Adrenal gland (tissue), 12 donors: ENCODE results near the gene DPP10. TPM values are rescaled to one million over a fixed set of nuclear protein-coding genes. Genes with fewer than 3 reads are reported as not detected.
A peak's percentile ranks its signal among the peaks of the same experiment; 100 is the strongest.

Experiments
- DNase-seq, 7 donors: peaks; one replicate each; pipeline ENCODE4 v3.0.0-alpha.2; 2019 to 2020
- H3K27ac ChIP-seq, 5 donors: fragments of 200-600 bp; sonication (generic) in 4 of 5; 1 replicate in 3 of 5; 2 replicates in 2 of 5; pipeline versions ENCODE4 v1.5.1 to v1.8.0; 2016 to 2020; ENCODE audit warnings: mild to moderate bottlenecking in 1 of 5
- H3K27me3 ChIP-seq: fragments of 200-600 bp; 2 replicates; pipeline ENCODE4 v1.8.0; 2021
- H3K36me3 ChIP-seq, 2 donors: fragments of 200-600 bp; replicated peaks in 1 of 2; 1 replicate in 1 of 2; 2 replicates in 1 of 2; pipeline versions ENCODE4 v1.5.1 to v1.8.0; 2018 to 2022
- H3K4me1 ChIP-seq, 2 donors: fragments of 200-600 bp; replicated peaks in 1 of 2; 1 replicate in 1 of 2; 2 replicates in 1 of 2; pipeline versions ENCODE4 v1.5.1 to v1.8.0; 2018 to 2021
- H3K4me3 ChIP-seq, 4 donors: fragments of 200-600 bp; sonication (generic) in 3 of 4; one replicate each; pipeline ENCODE4 v1.5.1; 2016 to 2018
- H3K9me3 ChIP-seq, 3 donors: fragments of 200-600 bp; sonication (generic) in 1 of 3; replicated peaks in 1 of 3; 1 replicate in 2 of 3; 2 replicates in 1 of 3; pipeline versions ENCODE4 v1.5.1 to v1.8.0; 2016 to 2021
- CTCF ChIP-seq, 6 experiments: fragments of 450-650 bp in 4 of 6; fragments of 200-600 bp in 2 of 6; sonication (generic) in 1 of 6; IDR thresholded peaks; 1 replicate in 5 of 6; 2 replicates in 1 of 6; pipeline versions ENCODE4 v1.5.1 to v1.8.0; 2016 to 2021; ENCODE audit warnings: antibody characterized with exemption in 6 of 6, mild to moderate bottlenecking in 2 of 6, moderate library complexity in 1 of 6
- POLR2A ChIP-seq, 2 donors: fragments of 450-650 bp; IDR thresholded peaks; one replicate each; pipeline ENCODE4 v1.6.1; 2017; ENCODE audit warnings: antibody characterized with exemption in 2 of 2, mild to moderate bottlenecking in 2 of 2, moderate library complexity in 1 of 2
- WGBS, 4 donors: extraction: QIAGEN DNeasy Blood & Tissue Kit in 2 of 4; methylation state at CpG; one replicate each; pipeline versions ENCODE4 v1.1.5 to v1.1.7; 2013 to 2017; 5-methylcytosine and 5-hydroxymethylcytosine counted together
- intact Hi-C, 2 donors: fragments of 100-400 bp; cut with DNase I; formaldehyde crosslinking; loops; one replicate each; pipeline versions ENCODE4 v1.14.1 to v1.15.0; 2022 to 2023
- polyA plus RNA-seq, 3 donors: library from polyadenylated mRNA; stranded (reverse); fragments of 200-250 nt in 2 of 3; fragments of 350-450 nt in 1 of 3; fragmentation: Illumina TruSeq in 1 of 3; extraction: RNeasy Lipid Tissue Mini Kit (QIAGEN cat#74804) in 1 of 3; gene quantifications; one replicate each; pipeline ENCODE4 v1.2.3, GENCODE V29; 2013 to 2014
- total RNA-seq, 9 donors: library from RNA; depleted of rRNA in 4 of 9; stranded (reverse); fragments of >200 nt in 4 of 9; fragments of 120-200 nt in 1 of 9; fragmentation: NEBNext Ultra II Directional in 1 of 9; extraction: Animal tissue kit (Norgen Biotek cat#: 25700) in 1 of 9; gene quantifications; one replicate each; pipeline versions ENCODE4 v1.1.0 to v1.2.4, GENCODE V29; 2013 to 2023
- donor health status: healthy with polysubstance abuse.
- donor health status: Bipolar disorder and iron deficiency.
- donor health status: DM: yes; HTN: yes; CAD: no.
- donor health status: DM: no; HTN: no; CAD: no.
- donor health status: DM: no; HTN: no; CAD: no.
- donor health status: DM: yes; HTN: yes; CAD: no.

DPP10 gene
- total and polyA plus RNA-seq, 12 donors: 5.2 to 257 (median 32.0) TPM

- WGBS, 4 donors: 83 to 87% (median 85%) methylated on average over 2 of the region's 2 CpGs
- TF ChIP-seq CTCF (IDR thresholded peaks at IDR 0.05): no peak
- TF ChIP-seq POLR2A (IDR thresholded peaks at IDR 0.05): no peak
- no peaks in the 10 kb centered on the region for H3K27me3 ChIP-seq
- intact Hi-C loops: no loop called here
- H3K36me3 ChIP-seq: no peaks in the 10 kb centered on the region
- H3K27ac ChIP-seq: no peak overlapping the region
- no peaks in the 10 kb centered on the region for H3K9me3 ChIP-seq
- no peaks in the 10 kb centered on the region for H3K4me1 ChIP-seq
- DNase-seq: peak in 3 of 7 donors; percentile 2 to 16 (median 9)
- no peak overlapping the region for H3K4me3 ChIP-seq
These were observed 1127.1 kb downstream of the DPP10 start for GRCh38 chr2:115569547-115569946.

- H3K9me3 ChIP-seq: no peaks in the 10 kb centered on the region
- no peaks in the 10 kb centered on the region for H3K27me3 ChIP-seq
- no peaks in the 10 kb centered on the region for H3K36me3 ChIP-seq
- H3K27ac ChIP-seq: no peak overlapping the region
- H3K4me1 ChIP-seq: no peaks in the 10 kb centered on the region
- intact Hi-C loops: no loop called here
- no peak for TF ChIP-seq CTCF (IDR thresholded peaks at IDR 0.05)
- TF ChIP-seq POLR2A (IDR thresholded peaks at IDR 0.05): no peak
- no peak overlapping the region for H3K4me3 ChIP-seq
- no peak for DNase-seq
These were observed 1130.3 kb downstream of the DPP10 start for GRCh38 chr2:115572746-115573145.

GRCh38 chr2:115573756-115574155 is 1131.3 kb downstream of the DPP10 start:
- no peaks in the 10 kb centered on the region for H3K27me3 ChIP-seq
- no peak overlapping the region for H3K4me3 ChIP-seq
- DNase-seq: no peak
- TF ChIP-seq POLR2A (IDR thresholded peaks at IDR 0.05) (no peak), CTCF (IDR thresholded peaks at IDR 0.05) (no peak)
- WGBS, 4 donors: 83 to 92% (median 86%) methylated on average over 4 of the region's 4 CpGs
- no peaks in the 10 kb centered on the region for H3K4me1 ChIP-seq
- no peaks in the 10 kb centered on the region for H3K9me3 ChIP-seq
- H3K36me3 ChIP-seq: no peaks in the 10 kb centered on the region
- H3K27ac ChIP-seq: no peak overlapping the region
- intact Hi-C loops: no loop called here

GRCh38 chr2:115574667-115575066 is 1132.2 kb downstream of the DPP10 start:
- 58 to 63% (median 61%) methylated on average over 5 of the region's 5 CpGs for WGBS, 4 donors
- intact Hi-C loops: no loop called here

More at GRCh38 chr2:115574667-115575066, 1132.2 kb downstream of the DPP10 start:
- Histone ChIP-seq H3K4me1 (no peaks in the 10 kb centered on the region), H3K27ac (no peak overlapping the region), H3K27me3 (no peaks in the 10 kb centered on the region), H3K4me3 (no peak overlapping the region), H3K36me3 (no peaks in the 10 kb centered on the region), H3K9me3 (no peaks in the 10 kb centered on the region)
- DNase-seq: no peak
- TF ChIP-seq CTCF (IDR thresholded peaks at IDR 0.05): no peak
